Posterior cingulate gyrus (tissue), 11 donors: ENCODE results near the gene DGKG.

Experiments
- DNase-seq, 10 donors: peaks; one replicate each; pipeline versions ENCODE4 v3.0.0 to v3.0.0-alpha.2; 2020 to 2021; ENCODE audit warnings: mixed read lengths in 3 of 10
- intact Hi-C: fragments of 100-400 bp; cut with DNase I; formaldehyde crosslinking; loops from one replicate; pipeline ENCODE4 v1.15.1; 2023

The DGKG gene

GRCh38 chr3:186283096-186283495 lies 78.9 kb downstream of the DGKG start:
- intact Hi-C loops, result no loop called here
- no peak for DNase-seq

- intact Hi-C loops, result no loop called here
- DNase-seq, result no peak
These were observed 80.9 kb downstream of the DGKG start for GRCh38 chr3:186281176-186281575.

GRCh38 chr3:186280737-186281136 lies 81.3 kb downstream of the DGKG start:
- intact Hi-C loops, result no loop called here
- no peak for DNase-seq

GRCh38 chr3:186277268-186277909 lies 84.6 kb downstream of the DGKG start:
- DNase-seq, result peak in 3 of 10 donors; percentile 27 to 81 (median 32)
- intact Hi-C loops, result loop anchor here (2.0 kb wide), 1 partner anchor 295 kb away; no protein-coding TSS in a partner anchor

- intact Hi-C loops, result no loop called here
- DNase-seq, result peak in 1 of 10 donors; percentile 39
These were observed 86.6 kb downstream of the DGKG start for GRCh38 chr3:186275436-186275835.

GRCh38 chr3:186273586-186273985 lies 88.4 kb downstream of the DGKG start:
- intact Hi-C loops, result no loop called here
- no peak for DNase-seq

- intact Hi-C loops, result no loop called here
- no peak for DNase-seq
These were observed 91.3 kb downstream of the DGKG start for GRCh38 chr3:186270701-186271100.

- DNase-seq, result no peak
- intact Hi-C loops, result no loop called here
These were observed 93.2 kb downstream of the DGKG start for GRCh38 chr3:186268616-186269448.

- no peak for DNase-seq
- intact Hi-C loops, result no loop called here
These were observed 94.3 kb downstream of the DGKG start for GRCh38 chr3:186267758-186268157.

GRCh38 chr3:186264608-186265400 lies 97.2 kb downstream of the DGKG start:
- intact Hi-C loops, result no loop called here
- DNase-seq, result no peak

GRCh38 chr3:186261638-186262037 lies 100.4 kb downstream of the DGKG start:
- intact Hi-C loops, result no loop called here

GRCh38 chr3:186260726-186261125 lies 101.3 kb downstream of the DGKG start:
- no peak for DNase-seq
- intact Hi-C loops, result no loop called here

More at GRCh38 chr3:186261638-186262037, 100.4 kb downstream of the DGKG start:
- DNase-seq, result no peak

- intact Hi-C loops, result loop anchor here (2.0 kb wide), 1 partner anchor 281 kb away; no protein-coding TSS in a partner anchor
- peak in 8 of 10 donors; percentile 40 to 93 (median 68) for DNase-seq
These were observed 102.2 kb downstream of the DGKG start for GRCh38 chr3:186259612-186260383.

GRCh38 chr3:186258968-186259367 lies 103.1 kb downstream of the DGKG start:
- intact Hi-C loops, result loop anchor here (2.0 kb wide), 1 partner anchor 282 kb away; no protein-coding TSS in a partner anchor
- no peak for DNase-seq

GRCh38 chr3:186257866-186258265 lies 104.2 kb downstream of the DGKG start:
- DNase-seq, result no peak
- intact Hi-C loops, result loop anchor here (2.0 kb wide), 1 partner anchor 283 kb away; no protein-coding TSS in a partner anchor

GRCh38 chr3:186255703-186256331 lies 106.2 kb downstream of the DGKG start:
- peak in 8 of 10 donors; percentile 58 to 93 (median 71) for DNase-seq
- intact Hi-C loops, result no loop called here

GRCh38 chr3:186254676-186255650 lies 107.1 kb downstream of the DGKG start:
- intact Hi-C loops, result no loop called here
- DNase-seq, result peak in 3 of 10 donors; percentile 40 to 90 (median 40)

- no peak for DNase-seq
- intact Hi-C loops, result no loop called here
These were observed 110.0 kb downstream of the DGKG start for GRCh38 chr3:186251948-186252619.
